SK-N-SH (cell line): ENCODE data around the gene PPP2R2B. TPM values are rescaled to one million over a fixed set of nuclear protein-coding genes. Genes with fewer than 3 reads are reported as not detected.

ENCODE experiments used
- CTCF ChIA-PET: fragments of 300-600, 350-600 bp; formaldehyde crosslinking; extraction: SDS; loops from one replicate; lab custom pipeline; 2021; lab: Yijun Ruan, JAX
- POLR2A ChIA-PET: fragments of 350-600 bp; sonication (Branson Sonifier 250); formaldehyde crosslinking; extraction: SDS; loops from one replicate; lab custom pipeline; 2020; ENCODE audit warnings: antibody characterized with exemption, inconsistent platforms; lab: Yijun Ruan, JAX
- DNase-seq: peaks from one replicate; pipeline ENCODE4 v3.0.0; 2012
- H2AFZ ChIP-seq: fragments of 200-600 bp; sonication (generic); 2 replicates; pipeline ENCODE4 v1.8.1; 2016; ENCODE audit warnings: antibody characterized with exemption, mild to moderate bottlenecking, low read depth
- H3F3A ChIP-seq: fragments of 200-600 bp; sonication (generic); replicated peaks from 2 replicates; pipeline ENCODE3; 2016; ENCODE audit warnings: antibody characterized with exemption, mild to moderate bottlenecking; ENCODE audit not compliant: insufficient read depth
- H3K27ac ChIP-seq, 2 experiments: fragments of 200-500 bp in 1 of 2; fragments of 200-600 bp in 1 of 2; sonication (Bioruptor generic) in 1 of 2; sonication (generic), shearing (Covaris generic) in 1 of 2; 2 replicates each; pipeline versions ENCODE4 v1.5.1 to v1.6.1; 2014 to 2016; ENCODE audit warnings: low read depth in 2 of 2, inconsistent platforms in 1 of 2, low read length in 1 of 2, mild to moderate bottlenecking in 1 of 2, mixed read lengths in 1 of 2
- H3K27me3 ChIP-seq: fragments of 200-600 bp; sonication (generic), shearing (Covaris generic); 2 replicates; pipeline ENCODE4 v1.6.1; 2016; ENCODE audit warnings: mixed run types; ENCODE audit not compliant: insufficient read depth
- H3K36me3 ChIP-seq, 2 experiments: fragments of 200-500 bp in 1 of 2; fragments of 200-600 bp in 1 of 2; sonication (Bioruptor generic) in 1 of 2; sonication (generic) in 1 of 2; replicated peaks in 1 of 2; 2 replicates each; pipeline versions ENCODE3 to v1.5.1; 2014 to 2016; ENCODE audit warnings: low read length in 1 of 2, mild to moderate bottlenecking in 1 of 2; ENCODE audit not compliant: insufficient read depth in 2 of 2, control insufficient read depth in 1 of 2
- H3K4me1 ChIP-seq, 2 experiments: fragments of 200-500 bp in 1 of 2; fragments of 200-600 bp in 1 of 2; sonication (Bioruptor generic) in 1 of 2; sonication (generic), shearing (Covaris generic) in 1 of 2; 2 replicates each; pipeline versions ENCODE4 v1.5.1 to v1.6.1; 2014 to 2016; ENCODE audit warnings: low read depth in 1 of 2, low read length in 1 of 2, mixed run types in 1 of 2; ENCODE audit not compliant: insufficient read depth in 2 of 2, control insufficient read depth in 1 of 2
- H3K4me2 ChIP-seq: fragments of 200-600 bp; sonication (generic), shearing (Covaris generic); 2 replicates; pipeline ENCODE4 v1.6.1; 2017; ENCODE audit warnings: mixed run types
- H3K4me3 ChIP-seq, 2 experiments: fragments of 200-500 bp in 1 of 2; fragments of 200-600 bp in 1 of 2; sonication (Bioruptor generic) in 1 of 2; sonication (generic), shearing (Covaris generic) in 1 of 2; 2 replicates each; pipeline versions ENCODE4 v1.5.1 to v1.8.1; 2014 to 2016; ENCODE audit warnings: low read depth in 2 of 2, inconsistent platforms in 1 of 2, low read length in 1 of 2, mild to moderate bottlenecking in 1 of 2, mixed read lengths in 1 of 2, moderate library complexity in 1 of 2
- H3K79me2 ChIP-seq: fragments of 200-600 bp; sonication (generic); 2 replicates; pipeline ENCODE4 v1.8.1; 2017; ENCODE audit warnings: mild to moderate bottlenecking; ENCODE audit not compliant: insufficient read depth
- H3K9ac ChIP-seq: fragments of 200-600 bp; sonication (generic); 2 replicates; pipeline ENCODE4 v1.6.1; 2017; ENCODE audit warnings: mixed run types
- H3K9me2 ChIP-seq: fragments of 200-600 bp; sonication (generic); 2 replicates; pipeline ENCODE4 v1.6.1; 2017; ENCODE audit warnings: mixed run types
- H3K9me3 ChIP-seq: fragments of 200-600 bp; sonication (generic); 2 replicates; pipeline ENCODE4 v1.6.1; 2017; ENCODE audit warnings: mixed run types, mild to moderate bottlenecking, moderate library complexity
- H4K20me1 ChIP-seq: fragments of 200-600 bp; sonication (generic); 2 replicates; pipeline ENCODE4 v1.6.1; 2017; ENCODE audit warnings: mild to moderate bottlenecking, mixed run types; ENCODE audit not compliant: insufficient read depth
- CTCF ChIP-seq: fragments of 200-600 bp; sonication (generic); IDR thresholded peaks from 2 replicates; pipeline ENCODE4 v1.6.1; 2017; ENCODE audit warnings: antibody characterized with exemption, mild to moderate bottlenecking, moderate library complexity
- ELF1 ChIP-seq: IDR thresholded peaks from 2 replicates; pipeline ENCODE4 v1.4.0; 2012
- EP300 ChIP-seq, 2 experiments: IDR thresholded peaks; 2 replicates each; pipeline versions ENCODE4 v1.4.0 to v1.6.1; 2012; ENCODE audit warnings: borderline replicate concordance in 1 of 2, low read depth in 1 of 2, low read length in 1 of 2
- FOXJ3 ChIP-seq: sonication (generic); formaldehyde crosslinking; IDR thresholded peaks from 2 replicates; pipeline ENCODE4 v1.5.1; 2020; ENCODE audit warnings: mild to moderate bottlenecking, missing genetic modification reagents
- FOXM1 ChIP-seq: IDR thresholded peaks from 2 replicates; pipeline ENCODE4 v1.4.0; 2012; ENCODE audit warnings: low read depth, mild to moderate bottlenecking
- GATA2 ChIP-seq: sonication (generic); formaldehyde crosslinking; IDR thresholded peaks from 2 replicates; pipeline ENCODE4 v1.5.0; 2020; ENCODE audit warnings: mild to moderate bottlenecking, missing genetic modification reagents
- NFIC ChIP-seq: IDR thresholded peaks from 2 replicates; pipeline ENCODE4 v1.4.0; 2012; ENCODE audit warnings: borderline replicate concordance
- NRF1 ChIP-seq: IDR thresholded peaks from 2 replicates; pipeline ENCODE4 v1.6.1; 2012; ENCODE audit warnings: low read depth, mild to moderate bottlenecking, low read length
- PBX3 ChIP-seq: IDR thresholded peaks from 2 replicates; pipeline ENCODE4; 2012
- RAD21 ChIP-seq: IDR thresholded peaks from 2 replicates; pipeline ENCODE4 v1.6.1; 2012; ENCODE audit warnings: mild to moderate bottlenecking, low read length
- REST ChIP-seq: IDR thresholded peaks from 2 replicates; pipeline ENCODE4 v1.6.1; 2012; ENCODE audit warnings: mild to moderate bottlenecking, low read depth, low read length, moderate library complexity
- SMC3 ChIP-seq: IDR thresholded peaks from 2 replicates; pipeline ENCODE4 v1.6.1; 2012; ENCODE audit warnings: low read depth, low read length, improper control_type of control experiment
- TCF12 ChIP-seq: IDR thresholded peaks from 2 replicates; pipeline ENCODE4 v1.4.0; 2012
- WGBS: methylation state at CpG from one replicate; pipeline ENCODE4 v1.1.6; 2017; ENCODE audit warnings: low lambda C conversion rate; 5-methylcytosine and 5-hydroxymethylcytosine counted together
- polyA plus RNA-seq, 3 experiments: library from polyadenylated mRNA; depleted of rRNA; stranded (reverse); fragments of >200 nt; gene quantifications; 2 replicates each; pipeline ENCODE4 v1.2.3, GENCODE V29; 2012

Gene PPP2R2B
- polyA plus RNA-seq, 1 of the 3 experiments (the other 2 are of a cell fraction), result 11.4 TPM

- no peak overlapping the region for H3K4me2 ChIP-seq
- no peaks in the 10 kb centered on the region for H3K36me3 ChIP-seq
- H4K20me1 ChIP-seq, result no peaks in the 10 kb centered on the region
- no peaks in the 10 kb centered on the region for H3K9me3 ChIP-seq
- TF ChIP-seq RAD21 (no peak), ELF1 (no peak), SMC3 (no peak), REST (no peak), NRF1 (no peak), EP300 (IDR thresholded peaks at IDR 0.05; ENCODE audit: borderline replicate concordance in 1 of 2, low read depth in 1 of 2, low read length in 1 of 2) (no peak), NFIC (no peak), FOXM1 (no peak), GATA2 (CRISPR knock-in tag) (no peak), PBX3 (no peak), FOXJ3 (CRISPR knock-in tag) (no peak), CTCF (no peak), TCF12 (no peak)
- TF ChIP-seq, all 33 proteins: peak for 0
- Histone ChIP-seq H3K9ac (no peak overlapping the region), H2AFZ (no peak overlapping the region), H3K4me1 (peaks cover 0 to 12% of the 10 kb centered on the region in 2 experiments; a peak in 2 of 4 replicates), H3F3A (no peaks in the 10 kb centered on the region), H3K4me3 (no peak overlapping the region), H3K79me2 (no peaks in the 10 kb centered on the region), H3K27ac (peak overlapping the region in 1 of 2 experiments; percentile 56; a peak in 1 of 4 replicates), H3K9me2 (no peaks in the 10 kb centered on the region), H3K27me3 (no peaks in the 10 kb centered on the region)
- ChIA-PET POLR2A (no interaction called here), CTCF (interaction anchor here (1.1 to 2.1 kb wide), 4 partner anchors 20 to 267 kb away, joined by 3 to 7 read pairs (median 4); no protein-coding TSS in a partner anchor)
- DNase-seq, result no peak
- 89% methylated on average over 1 of the region's 1 CpG for WGBS
Observed at GRCh38 chr5:146698651-146699050, 179.9 kb downstream of the PPP2R2B start.
